HEK293T (cell line): ENCODE results near the gene BTBD9.

Source experiments
- ARNT ChIP-seq: fragments of 450-650 bp; IDR thresholded peaks from 2 replicates; pipeline ENCODE4 v1.6.1; 2017; ENCODE audit warnings: mild to moderate bottlenecking
- BHLHE40 ChIP-seq: fragments of 450-650 bp; IDR thresholded peaks from 2 replicates; pipeline ENCODE4 v1.6.1; 2016; ENCODE audit warnings: mild to moderate bottlenecking, moderate library complexity, borderline replicate concordance
- ELF4 ChIP-seq: fragments of 450-650 bp; IDR thresholded peaks from 2 replicates; pipeline ENCODE4 v1.6.1; 2017; ENCODE audit warnings: antibody characterized with exemption
- FOXA1 ChIP-seq: fragments of 450-650 bp; IDR thresholded peaks from 2 replicates; pipeline ENCODE4 v1.6.1; 2016; ENCODE audit warnings: mild to moderate bottlenecking
- FOXK2 ChIP-seq: fragments of 450-650 bp; IDR thresholded peaks from 2 replicates; pipeline ENCODE4 v1.6.1; 2016; ENCODE audit warnings: mild to moderate bottlenecking
- FOXM1 ChIP-seq: fragments of 450-650 bp; IDR thresholded peaks from 2 replicates; pipeline ENCODE4 v1.6.1; 2017; ENCODE audit warnings: mild to moderate bottlenecking, borderline replicate concordance
- LEF1 ChIP-seq: fragments of 450-650 bp; IDR thresholded peaks from 2 replicates; pipeline ENCODE4 v1.6.1; 2017; ENCODE audit warnings: mild to moderate bottlenecking, borderline replicate concordance
- NFRKB ChIP-seq: fragments of 450-650 bp; IDR thresholded peaks from 2 replicates; pipeline ENCODE4 v1.6.1; 2016; ENCODE audit warnings: mild to moderate bottlenecking, moderate library complexity
- SUZ12 ChIP-seq: fragments of 450-650 bp; IDR thresholded peaks from 2 replicates; pipeline ENCODE4 v1.6.1; 2016; ENCODE audit warnings: mild to moderate bottlenecking
- TARDBP ChIP-seq: fragments of 450-650 bp; IDR thresholded peaks from 2 replicates; pipeline ENCODE4 v1.6.1; 2016

DNA sequence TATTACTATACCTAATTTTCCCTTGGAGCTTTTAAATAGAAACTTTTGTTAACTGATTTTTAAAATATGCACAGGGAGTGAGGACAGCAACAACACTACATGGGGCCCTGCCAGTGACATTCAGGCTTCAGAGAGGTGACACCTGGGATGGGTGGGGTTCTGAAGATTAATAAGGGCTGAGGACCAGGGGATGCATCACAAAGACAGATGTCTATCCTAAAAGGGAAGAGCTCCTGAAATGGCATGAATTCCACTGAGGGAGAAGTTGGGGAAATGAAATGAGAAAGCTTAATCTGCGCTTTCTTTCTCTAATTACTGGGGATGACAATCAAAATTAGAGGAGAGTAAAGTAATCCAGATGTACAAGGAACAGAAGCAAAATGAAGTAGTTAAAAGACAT lies 162.8 kb downstream of the BTBD9 start:
- no peak for TF ChIP-seq SUZ12
- TF ChIP-seq FOXM1: no peak
- no peak for TF ChIP-seq BHLHE40
- no peak for TF ChIP-seq NFRKB
- TF ChIP-seq LEF1: no peak
- TF ChIP-seq TARDBP: no peak
- TF ChIP-seq FOXA1: no peak
- TF ChIP-seq ELF4: no peak
- no peak for TF ChIP-seq FOXK2
- no peak for TF ChIP-seq ARNT
